Inferior parietal cortex (tissue), 1 donor: ENCODE measurements around the gene ZNF865.
A peak's percentile ranks its signal among the peaks of the same experiment; 100 is the strongest.

Experiments
- DNase-seq: peaks from one replicate; pipeline ENCODE4 v3.0.0-alpha.2; 2016; ENCODE audit errors: extremely low spot score

The ZNF865 gene

DNA sequence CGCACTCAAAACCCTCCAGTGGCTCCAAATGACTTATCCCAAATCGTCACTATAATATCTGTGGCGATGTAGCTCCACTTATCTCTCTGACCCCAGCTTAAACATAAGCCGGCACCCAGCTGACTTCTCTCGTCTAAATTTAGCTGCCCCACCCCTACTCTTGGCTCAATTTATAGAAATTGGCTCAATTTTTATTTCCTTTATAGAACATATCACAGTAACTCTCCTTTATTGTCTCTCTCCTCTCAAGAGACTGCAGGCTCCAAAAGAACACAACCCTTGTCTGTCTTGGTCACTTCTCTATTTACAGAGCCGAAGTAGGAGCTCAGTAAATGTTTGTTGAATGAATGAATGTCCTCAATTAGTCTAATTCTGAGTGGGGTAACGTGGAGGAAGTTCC lies 18.1 kb downstream of the ZNF865 start:
- no peak for DNase-seq

DNA sequence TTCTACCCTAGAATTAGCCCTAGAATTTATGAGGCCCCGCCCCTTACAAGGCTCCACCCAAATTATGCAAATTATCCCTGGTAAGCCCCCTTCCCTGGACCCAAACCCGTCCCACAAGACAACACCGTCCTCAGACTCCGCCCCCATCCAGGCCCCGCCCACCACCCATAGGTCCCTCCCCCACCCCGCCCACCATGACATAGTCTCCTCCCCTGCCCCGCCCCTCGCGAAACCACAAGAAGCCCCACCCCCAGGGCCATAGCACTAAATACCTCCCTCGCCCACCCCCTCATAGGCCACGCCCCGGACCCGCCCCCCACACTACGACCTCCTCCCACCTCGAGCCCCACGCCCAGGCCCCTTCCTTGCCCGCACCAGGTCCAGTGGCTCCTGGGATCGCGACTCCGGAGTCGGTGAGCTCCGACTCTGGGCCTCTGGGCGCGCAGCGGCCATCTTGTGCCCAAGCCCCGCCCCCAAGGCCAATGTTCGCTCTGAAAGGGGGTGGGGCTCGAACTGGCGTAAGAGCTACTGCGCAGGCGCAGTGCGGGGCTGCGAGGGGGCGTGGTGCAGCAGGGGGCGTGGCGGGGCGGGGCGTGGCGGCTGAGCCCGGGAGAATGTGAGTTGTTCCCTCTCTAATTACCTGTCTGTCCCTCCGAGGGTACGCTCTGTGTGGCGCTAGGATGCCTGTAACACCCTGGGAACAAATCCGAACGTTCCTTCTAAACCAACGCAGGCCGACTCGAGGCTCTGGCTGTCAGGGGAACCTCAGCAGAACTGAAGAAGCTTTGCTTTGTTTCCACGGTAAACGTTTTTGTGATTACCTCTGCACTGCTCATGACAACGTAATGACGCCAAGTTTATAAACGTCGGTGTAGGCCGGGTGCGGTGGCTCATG lies 18.9 kb downstream of the ZNF865 start, which contains the start of gene ZNF784:
ZNF784 (minus strand) TSS at position 458 of the 895 bp plus-strand sequence; CDS start at position 453, 5 bp downstream.
- peak; percentile 89 for DNase-seq

DNA sequence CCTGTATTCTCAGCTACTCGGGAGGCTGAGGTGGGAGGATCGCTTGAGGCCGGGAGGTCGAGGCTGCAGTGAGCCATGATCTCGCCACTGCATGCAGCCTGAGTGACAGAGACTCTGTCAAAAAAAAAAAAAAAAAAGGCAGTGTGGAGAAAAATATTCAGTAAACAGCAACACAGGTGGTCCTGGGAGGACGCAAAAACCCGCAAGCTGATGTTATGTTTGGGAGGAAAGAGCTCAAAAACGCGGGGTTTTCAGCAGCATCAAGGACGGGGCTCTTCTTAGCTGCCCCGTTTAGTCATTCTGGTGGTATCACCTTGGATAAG lies 19.5 kb downstream of the ZNF865 start:
- no peak for DNase-seq

DNA sequence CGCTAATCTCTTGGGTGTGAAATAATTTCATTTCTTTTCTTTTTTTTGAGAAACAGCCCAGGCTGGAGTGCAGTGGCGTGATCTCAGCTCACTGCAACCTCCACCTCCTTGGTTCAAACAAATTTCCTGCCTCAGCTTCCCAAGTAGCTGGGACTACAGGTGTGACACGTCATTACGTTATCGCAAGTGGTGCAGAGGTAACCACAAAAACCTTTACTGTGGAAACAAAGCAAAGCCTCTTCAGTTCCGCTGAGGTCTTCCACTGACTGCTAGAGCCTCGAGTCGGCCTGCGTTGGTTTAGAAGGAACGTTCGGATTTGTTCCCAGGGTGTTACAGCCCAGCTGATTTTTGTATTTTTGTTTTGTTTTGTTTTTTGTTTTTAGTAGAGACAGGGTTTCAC lies 20.9 kb downstream of the ZNF865 start:
- DNase-seq = no peak

DNA sequence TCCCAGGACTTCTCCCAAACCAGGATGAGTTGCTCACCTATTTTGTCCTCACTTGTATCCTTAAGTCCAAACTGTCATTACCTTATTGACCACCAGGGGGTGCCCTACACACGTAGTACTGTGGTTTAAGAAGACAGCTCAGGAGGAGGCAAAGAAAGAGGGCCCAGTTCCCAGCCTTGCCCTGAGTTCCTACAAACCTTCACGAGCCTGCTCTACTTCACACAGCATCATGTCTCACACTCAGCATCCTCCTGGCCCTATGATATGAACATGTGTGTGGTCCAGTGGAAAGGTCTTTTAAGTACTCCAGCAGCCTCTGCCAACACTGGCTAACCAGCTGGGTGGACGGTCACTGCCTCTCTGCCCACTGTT lies 27.0 kb downstream of the ZNF865 start:
- DNase-seq = peak; percentile 98

DNA sequence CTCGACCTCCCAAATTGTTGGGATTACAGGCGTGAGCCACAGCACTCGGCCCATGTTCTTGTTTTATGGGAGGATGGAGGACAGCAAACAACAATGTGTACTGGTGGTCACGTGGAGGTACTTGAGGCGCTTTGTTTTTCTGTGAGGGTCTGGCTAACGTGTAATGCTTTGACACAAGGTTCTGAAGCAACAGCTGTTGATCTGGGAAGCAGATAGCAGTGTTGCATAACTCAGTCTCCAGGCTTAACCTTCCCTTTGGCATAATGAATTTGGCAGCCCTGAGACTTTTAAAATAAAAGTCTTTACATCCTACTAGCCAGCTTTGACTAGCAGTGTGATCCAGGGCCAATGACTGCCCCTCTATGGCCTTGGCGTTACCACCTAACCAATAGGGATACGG lies 28.4 kb downstream of the ZNF865 start:
- DNase-seq = no peak

DNA sequence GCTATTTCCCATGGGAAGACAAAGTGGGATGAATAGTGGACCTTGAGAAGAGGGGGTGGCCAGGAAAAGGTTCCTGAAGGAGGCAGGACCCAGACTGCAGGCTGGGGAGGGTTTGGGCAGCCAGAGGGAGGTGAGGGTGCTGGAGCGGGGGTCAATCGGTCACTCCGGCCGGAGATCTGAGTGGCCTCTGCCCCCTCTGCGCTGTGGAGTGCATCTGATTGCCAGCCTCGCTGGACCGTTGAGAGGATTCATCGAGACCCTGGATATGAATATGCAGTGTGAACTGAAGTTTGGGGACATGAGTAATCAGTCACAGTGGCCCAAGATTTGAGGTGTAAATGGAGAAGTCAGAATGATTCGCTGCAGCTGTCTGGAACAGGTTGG lies 29.9 kb downstream of the ZNF865 start:
- no peak for DNase-seq

DNA sequence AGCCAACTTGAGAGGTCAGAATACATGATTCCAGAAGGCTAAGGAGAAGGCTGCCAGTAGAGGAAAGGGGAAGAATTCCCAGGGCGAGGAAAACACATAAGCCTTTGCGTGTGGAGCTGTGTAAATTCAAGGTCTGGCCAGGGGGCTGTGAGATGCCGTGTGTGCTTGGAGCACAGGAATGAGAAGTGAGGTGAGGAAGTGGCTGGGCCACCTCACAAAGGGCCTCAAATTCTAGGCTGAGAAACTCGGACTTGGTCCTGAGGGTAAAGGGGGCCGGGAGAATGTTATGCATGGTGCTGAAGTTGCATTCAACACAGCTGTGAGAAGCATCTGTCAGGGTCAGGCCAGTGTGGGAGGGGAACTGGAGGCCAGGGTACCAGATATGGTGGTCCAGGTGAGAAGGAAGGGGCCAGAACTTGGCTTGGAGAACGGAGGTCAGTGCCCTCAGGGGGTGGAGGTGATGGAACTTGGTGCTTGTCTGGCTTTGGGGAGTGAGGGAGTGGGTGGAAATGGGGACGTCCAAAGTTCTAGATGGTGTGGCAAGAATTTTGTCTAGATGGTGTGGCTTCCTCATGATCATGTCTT lies 30.5 kb downstream of the ZNF865 start:
- DNase-seq = no peak

DNA sequence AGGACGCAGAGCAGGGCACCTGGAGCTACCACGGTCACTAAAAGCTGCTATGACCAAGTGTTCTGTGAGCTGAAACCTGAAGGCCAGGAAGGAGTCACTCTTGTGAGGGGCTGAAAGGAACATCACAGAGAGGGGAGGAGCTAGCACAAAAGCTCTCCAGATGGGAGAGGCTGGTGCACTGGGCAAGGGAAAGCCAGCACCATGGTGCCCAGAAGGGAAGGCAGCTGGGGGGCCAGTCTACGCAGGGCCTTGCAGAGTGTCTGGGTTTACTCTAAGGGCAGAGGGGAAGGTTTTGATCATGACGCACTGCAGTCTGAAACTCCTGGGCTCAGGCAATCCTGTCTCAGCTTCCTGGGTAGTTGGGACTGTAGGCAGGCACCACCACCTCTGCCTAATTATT lies 31.3 kb downstream of the ZNF865 start:
- DNase-seq = no peak

DNA sequence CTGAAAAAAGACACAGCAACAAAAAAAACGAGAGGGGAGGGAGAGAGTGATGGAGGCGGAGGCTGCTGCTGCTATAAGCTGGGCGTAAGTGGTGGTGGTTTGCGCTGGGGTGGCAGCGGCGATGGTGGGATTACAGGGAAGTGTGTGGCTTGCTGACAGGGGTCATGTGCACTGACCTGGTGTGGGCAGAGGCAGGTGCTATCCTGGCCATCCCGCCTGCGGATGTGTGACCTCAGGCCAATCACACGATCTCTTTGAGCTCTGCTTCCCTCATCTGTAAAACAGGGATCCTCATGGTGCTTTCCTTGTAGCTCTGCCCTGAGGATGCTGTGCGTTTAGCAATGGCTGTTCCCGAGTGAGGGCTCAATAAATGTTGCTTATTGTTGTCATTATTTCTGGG lies 32.1 kb downstream of the ZNF865 start:
- DNase-seq = no peak

DNA sequence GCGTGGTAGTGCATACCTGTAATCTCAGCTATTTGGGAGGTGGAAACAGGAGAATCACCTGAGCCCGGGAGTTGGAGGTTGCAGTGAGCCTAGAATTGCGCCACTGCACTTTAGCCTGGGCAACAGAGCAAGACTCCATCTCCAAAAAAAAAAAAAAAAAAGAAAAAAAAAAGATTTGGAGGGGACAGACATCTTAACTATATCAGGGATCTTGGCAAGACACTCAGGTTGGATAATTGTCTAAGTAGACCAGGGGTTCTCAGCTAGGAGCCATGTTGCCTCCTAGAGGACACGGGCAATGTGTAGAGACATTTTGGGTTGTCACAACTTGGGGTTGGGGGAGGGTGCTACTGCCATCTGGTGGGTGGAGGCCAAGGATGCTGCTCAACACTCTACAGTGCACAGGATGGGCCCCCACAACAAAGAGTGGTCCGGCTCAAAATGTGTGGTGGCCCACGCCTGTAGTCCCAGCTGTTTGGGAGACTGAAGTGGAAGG lies 33.5 kb downstream of the ZNF865 start:
- DNase-seq = no peak

DNA sequence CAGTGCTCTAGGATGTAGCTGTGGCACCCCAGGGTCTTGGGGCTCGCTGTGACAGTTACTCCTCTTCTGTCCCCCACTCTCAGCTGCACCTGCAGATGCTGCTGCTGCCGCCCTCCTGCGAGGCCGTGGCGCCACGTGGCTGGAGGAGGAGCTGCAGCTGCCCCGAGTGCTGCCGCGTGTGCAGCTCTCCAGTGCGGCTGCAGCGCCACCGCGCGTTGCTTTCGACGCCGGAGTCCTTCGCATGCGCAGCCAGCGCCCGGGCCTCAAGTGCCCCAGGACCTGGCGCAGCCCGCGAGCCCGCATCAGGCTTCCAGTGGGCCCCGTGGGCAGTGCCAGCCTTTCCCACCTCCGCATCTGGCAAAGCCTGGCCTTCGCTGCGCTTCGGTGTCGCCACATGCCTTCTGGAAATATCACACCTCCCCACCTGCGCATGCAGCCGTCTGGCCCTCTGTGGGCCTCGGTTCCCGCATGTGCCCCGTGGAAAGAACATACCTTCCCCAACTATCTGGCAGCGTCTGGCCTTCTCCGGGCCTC lies 34.7 kb downstream of the ZNF865 start:
- DNase-seq = peak; percentile 56

DNA sequence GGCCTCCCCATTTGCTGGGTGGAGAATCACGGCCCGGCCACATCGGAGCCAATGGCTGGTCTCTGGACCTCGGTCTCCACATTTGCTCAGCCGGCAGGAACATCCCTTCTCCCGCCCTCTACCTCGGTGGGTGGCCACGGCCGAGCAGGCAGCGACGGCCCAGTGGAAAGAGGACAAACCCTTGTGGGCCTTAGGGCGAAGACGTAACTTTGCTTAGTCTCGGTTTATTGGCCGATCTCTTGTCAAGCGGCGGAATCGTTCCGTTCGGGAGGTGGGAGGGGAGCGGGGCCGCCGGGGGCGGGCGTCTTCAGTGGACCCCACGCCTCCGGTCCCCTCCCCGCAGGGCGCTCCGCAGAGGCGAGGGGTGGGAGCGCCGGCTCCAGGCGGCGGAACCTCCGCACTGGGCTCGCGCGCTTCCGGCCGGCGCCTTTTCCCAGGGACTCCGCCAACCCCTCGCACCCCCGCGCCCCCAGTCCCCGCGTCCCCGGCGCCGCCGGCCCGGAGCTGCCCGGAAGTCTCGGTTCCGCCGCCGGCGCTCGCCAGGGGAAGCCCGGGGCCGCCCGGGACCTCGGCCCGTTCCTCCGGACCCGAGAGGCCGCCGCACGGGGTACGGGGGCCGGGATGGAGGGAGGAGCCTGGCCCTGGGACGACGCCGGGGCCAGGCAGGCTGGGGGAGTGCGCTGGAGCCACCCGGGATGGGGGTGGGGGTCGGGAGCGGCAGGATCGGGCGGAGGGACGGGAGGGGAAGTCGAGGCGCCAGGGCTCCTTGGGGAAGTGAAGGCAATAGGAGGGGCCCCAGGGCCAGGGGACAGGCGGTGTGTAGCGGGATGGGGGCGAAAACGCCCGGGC lies 35.4 kb downstream of the ZNF865 start, which contains the start of gene ZNF580:
ZNF580 (plus strand) TSS at position 426 of the 849 bp plus-strand sequence. CDS start 1,507 bp downstream, outside the sequence.
- DNase-seq = peak; percentile 52

DNA sequence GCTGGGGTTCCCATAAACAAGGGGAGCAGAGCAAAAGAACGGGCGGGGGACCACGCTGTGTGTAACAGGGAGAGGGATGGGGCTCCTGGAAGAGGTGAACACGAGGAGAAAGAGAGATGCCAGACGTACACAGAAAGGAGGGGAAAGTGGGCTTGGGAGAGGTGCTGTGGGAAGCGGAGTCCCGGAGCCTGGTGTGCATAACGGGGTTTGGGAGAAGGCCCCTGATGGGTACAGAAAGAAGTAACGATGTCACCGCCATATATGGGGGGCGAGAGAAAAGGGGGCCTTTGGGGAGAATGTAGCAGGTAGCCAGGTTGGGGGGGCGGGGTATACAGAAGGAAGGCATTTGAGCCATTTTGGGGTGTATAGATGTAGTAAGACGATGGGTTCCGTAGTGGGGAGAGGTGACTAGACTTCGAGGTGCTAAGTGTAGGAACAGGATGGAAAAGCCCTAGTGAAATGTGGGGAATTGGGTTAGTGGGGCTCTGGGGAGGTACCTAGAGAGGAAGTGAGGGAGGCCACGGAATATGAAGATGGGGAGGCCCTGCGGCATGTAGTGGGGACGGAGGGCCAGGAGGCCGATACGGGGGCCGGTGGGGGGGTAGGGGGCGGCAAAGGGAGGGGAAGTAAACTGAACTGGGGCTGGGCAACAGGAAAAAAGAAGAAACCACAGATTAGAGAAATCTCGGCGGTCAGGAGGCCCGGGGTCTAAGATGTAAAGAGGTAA lies 36.1 kb downstream of the ZNF865 start:
- DNase-seq = no peak

DNA sequence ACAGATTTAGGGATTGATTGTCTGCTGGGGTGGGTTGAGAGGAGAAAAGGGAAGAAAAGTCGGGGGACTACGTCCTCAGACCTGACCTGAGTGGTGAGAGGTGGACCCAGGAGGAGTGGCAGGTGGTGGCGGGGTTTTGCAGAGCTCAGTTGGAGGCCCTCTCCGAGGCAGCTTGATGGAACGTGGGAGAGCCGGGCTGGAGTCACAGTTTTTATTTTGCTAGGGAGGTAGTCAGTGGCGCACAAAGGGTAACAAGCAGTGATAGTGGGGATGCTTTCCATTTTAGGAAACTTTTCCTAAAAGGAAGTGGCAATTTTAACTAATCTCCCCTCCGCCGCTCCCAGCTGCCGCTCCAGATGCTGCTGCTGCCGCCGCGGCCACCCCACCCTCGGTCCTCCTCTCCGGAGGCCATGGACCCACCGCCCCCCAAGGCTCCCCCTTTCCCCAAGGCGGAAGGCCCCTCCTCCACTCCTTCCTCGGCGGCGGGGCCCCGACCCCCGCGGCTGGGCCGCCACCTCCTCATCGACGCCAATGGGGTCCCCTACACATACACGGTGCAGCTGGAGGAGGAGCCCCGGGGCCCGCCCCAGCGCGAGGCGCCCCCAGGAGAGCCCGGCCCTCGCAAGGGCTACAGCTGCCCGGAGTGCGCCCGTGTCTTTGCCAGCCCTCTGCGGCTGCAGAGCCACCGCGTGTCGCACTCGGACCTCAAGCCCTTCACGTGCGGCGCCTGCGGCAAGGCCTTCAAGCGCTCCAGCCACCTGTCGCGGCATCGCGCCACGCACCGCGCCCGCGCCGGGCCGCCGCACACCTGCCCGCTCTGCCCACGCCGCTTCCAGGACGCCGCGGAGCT lies 36.9 kb downstream of the ZNF865 start:
- DNase-seq = no peak

DNA sequence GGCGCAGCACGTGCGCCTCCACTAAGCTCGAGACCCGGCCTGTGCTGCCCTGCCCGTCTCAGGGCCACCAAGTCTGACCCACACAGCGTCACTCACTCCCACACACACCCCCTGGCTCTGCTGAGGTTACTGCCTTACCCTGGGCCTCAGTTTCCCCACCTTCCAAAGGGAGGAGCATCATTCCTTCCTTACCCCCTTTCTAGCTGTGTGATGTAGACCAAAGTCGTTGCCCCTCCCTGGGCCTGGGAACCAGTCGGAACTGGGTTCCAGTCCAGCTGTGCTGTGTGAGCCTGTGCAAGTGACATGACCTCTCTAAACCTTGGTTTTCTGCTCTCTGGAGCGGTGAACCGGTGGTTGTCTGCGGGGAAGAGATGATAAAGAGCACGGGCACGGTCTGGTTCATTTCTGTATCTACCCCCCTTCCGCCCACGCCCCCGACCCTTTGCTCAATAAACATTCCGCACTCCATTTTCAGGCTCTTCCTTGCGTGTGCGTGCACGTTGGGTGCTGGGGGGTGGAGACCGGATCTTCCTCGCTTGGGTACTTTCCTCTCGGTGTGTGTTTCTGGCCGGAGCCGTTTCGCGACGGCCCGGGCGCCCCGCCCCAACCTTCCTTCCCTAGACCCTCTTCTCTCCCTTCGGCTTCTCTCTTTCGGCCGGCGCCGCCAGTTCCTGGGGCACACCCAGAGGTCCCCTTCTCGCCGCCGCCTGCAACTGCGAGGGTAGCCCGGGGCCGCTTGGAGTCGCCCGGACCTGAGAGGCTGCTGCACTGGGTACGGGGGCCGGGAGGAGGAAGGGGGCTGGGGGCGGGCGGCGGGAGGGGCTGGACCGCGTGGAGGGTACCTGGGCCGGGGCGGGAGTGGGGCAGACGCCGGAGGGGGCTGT lies 37.8 kb downstream of the ZNF865 start, which contains the start of gene ZNF581:
ZNF581 (plus strand) TSS at position 647 of the 884 bp plus-strand sequence. CDS start 923 bp downstream, outside the sequence.
- DNase-seq = peak; percentile 73

DNA sequence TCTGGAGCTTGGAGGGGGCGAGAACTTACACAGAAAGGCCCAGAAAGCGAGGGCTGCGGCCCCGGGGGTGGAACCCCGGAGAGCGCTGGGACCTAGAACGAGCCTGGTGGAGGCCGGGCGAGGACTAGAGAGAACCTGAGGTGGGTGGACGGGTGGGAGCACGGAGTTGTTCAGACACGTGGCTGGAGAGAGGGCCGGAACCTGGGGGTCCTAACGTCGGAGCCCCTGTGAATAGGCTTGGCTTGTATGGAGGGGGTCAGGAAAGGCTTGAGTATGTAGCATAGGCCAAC lies 38.4 kb downstream of the ZNF865 start:
- no peak for DNase-seq

DNA sequence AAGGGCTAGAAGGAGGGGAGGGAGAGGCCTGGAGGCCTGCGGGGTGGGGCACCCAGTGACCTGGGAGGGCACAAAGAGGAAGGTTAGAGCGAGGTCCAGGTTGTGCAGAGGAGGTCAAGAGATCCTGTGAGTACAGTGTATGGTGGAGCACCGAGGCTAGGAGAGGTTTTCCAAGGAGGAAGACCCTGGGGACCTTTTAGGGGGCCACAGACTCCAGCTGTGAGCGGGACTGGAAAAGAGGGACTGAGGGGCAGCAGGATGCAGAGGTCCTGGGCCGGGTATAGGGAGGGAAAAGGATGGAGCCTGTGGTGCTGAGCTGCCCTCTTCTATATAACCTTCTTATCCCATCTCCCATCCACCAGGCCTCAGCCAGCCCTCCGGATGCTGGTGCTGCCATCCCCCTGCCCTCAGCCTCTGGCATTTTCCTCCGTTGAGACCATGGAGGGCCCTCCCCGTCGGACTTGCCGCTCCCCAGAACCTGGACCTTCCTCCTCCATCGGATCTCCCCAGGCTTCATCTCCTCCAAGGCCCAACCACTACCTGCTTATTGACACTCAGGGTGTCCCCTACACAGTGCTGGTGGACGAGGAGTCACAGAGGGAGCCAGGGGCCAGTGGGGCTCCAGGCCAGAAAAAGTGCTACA lies 38.9 kb downstream of the ZNF865 start:
- DNase-seq = no peak
